GM21576 (cell line): Measurements from ENCODE around the gene UGT2B10.

Source experiments
- ATAC-seq: cut with Tn5 transposase; IDR thresholded peaks from one replicate; pipeline ENCODE4 v1.9.1; 2021; ENCODE audit warnings: mild to moderate bottlenecking, moderate library complexity; ENCODE audit not compliant: unreplicated experiment

The UGT2B10 gene

DNA sequence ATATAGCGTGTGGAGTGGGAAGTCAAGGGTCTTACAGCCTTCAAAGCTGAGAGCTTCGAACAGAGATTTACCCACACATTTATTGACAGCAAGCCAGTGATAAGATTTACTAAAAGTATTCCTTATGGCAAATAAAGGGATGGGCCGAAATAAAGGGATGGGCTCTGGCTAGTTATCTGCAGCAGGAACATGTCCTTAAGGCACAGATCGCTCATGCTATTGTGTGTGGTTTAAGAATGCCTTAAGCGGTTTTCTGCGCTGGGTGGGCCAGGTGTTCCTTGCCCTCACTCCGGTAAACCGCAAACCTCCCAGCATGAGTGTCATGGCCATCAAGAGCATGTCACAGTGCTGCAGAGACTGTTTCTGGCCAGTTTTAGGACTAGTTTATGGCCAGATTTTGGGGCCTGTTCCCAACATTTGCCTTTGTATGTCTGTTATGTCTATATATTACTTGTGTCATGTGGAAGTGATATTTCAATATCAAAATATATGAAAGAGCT is 53.5 kb downstream of the UGT2B10 start:
- no peak for ATAC-seq

DNA sequence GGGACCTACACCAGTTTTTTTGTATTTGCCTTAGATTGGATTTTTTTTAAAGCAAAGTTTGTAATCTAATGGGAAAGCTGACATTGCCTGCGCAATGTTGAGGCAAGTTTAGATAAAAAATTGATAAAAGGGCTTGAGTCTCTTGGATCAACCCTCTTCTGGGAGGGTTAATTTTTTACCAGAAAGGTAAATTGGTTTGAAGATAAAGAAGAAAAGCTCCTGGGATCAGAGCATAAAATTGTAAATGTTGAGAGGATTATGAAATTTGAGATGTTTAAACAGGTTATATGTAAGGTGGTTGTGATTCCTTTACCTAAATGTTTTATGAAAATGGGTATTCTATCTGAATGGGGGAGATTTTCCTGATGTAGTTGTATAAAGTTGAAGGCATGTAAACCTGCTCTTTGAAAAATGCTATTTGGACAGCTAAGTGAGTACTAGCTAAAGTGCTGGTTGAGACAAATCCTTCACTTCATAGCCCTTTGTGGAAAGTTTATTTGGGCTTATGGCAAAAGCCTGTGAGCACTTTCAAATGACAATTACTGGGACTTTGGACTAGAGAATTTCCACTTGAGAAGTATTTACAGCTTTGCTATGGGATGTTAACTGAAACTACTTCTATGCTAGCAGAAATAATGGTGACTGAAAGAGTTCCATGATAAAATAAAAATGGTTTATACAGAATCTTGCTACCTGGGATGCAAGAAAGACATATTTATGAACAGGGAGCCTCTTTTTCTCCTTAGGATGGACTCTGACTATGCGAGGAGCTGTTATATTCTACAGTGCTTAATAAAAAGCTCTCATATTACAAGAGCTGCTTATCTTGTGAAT is 56.2 kb downstream of the UGT2B10 start:
- ATAC-seq: no peak

DNA sequence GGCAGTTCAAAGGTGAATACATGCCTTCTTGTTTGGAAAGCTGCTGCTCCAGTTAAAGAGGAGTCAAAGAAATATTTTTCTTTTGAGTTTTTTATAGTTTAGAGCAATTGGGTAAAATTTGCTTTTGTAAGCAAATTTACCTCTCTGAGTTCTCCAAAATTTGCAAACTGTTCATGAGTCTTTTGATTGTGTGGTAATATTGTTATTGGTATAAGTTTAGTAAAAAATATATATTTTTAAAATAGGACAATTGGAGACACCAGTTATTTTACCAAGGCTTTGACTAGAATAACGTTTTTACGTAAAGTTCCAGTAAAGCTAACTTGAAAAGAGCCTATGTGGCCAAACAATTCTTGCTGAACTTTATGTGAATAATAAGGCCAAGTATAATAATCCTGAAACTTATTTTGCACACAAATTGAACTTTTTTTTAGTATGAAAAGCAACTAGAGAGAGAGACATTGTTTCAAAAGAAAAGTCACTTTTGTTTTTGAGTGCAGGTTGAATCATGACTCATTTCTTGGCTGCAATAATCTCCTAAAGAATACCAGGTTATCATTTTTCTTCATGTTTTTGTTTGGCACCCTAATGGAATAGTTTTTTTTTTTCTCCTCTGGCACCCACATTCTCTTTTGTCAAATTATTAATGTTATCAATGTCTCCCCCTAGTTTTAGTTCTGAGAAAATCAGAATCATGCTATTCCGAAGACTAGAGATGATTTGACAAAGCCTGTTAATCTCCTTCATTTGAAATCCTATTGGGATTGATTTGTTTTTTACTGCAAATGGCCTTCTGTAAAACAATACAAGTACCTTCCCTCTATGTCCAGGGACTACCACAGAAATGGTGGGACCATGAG is 57.1 kb downstream of the UGT2B10 start:
- ATAC-seq: no peak

DNA sequence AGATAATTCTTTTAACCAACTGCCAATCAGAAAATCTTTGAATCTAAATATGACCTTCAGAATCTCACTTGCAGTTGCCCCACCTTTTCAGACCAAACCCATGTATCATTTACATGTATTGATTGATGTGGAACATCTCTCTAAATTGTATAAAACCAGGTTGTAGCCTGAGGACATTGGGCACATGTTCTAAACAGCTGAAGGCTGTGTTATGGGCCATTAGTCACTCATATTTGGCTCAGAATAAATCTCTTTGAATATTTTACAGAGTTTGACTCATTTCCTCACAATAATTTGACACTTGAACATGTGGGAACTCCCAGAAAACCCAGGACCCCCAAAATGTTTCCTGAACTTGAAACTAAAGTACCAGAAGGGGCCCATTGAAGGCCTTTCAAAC is 58.7 kb downstream of the UGT2B10 start:
- ATAC-seq: no peak

DNA sequence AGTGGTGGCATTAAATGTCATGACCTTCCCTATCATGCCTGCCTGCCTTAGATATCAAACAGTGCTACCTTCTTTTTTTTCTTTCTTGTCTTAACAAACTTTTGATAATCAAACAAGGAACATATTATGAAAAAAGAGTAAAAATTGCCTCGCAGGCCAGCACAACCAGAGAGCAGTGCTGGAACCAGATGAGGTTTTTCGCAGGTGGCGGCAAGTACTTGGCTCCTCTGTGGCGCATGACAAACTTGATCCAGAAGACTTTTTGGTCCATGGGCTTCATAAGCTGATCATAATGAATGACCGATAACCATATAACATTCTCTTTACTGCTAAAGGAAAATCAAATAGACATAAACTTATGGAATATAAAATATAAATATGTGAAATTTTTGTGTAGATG is 61.8 kb downstream of the UGT2B10 start:
- no peak for ATAC-seq

DNA sequence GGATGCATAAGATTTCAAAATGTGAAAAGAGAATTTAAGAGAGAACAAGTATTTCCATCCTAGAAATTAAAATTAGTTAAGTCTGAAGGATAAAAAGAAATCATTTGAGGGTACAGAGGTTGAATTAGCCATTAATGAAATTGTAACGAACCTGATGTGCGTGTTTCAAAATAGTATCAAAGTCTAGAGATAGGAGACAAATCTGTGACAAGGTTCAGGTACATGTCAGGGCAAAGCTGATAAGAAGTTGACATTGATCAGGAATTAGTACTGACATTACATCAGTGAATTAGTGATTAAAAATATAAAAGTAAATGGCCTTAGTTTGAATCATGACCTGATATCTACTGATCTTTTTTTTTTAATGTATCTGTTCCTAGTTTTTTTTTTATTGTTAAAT is 62.3 kb downstream of the UGT2B10 start:
- ATAC-seq: no peak
